HG02763 (cell line): Measurements from ENCODE around the gene PA2G4.
A peak's percentile ranks its signal among the peaks of the same experiment; 100 is the strongest.
"Not testable (repeated sequence)": the region's sequence is repeated elsewhere in the genome, so short reads cannot be mapped to it uniquely, and the experiment has no call there.

Experiments used
- ATAC-seq: cut with Tn5 transposase; IDR thresholded peaks from one replicate; pipeline ENCODE4 v1.9.1; 2021; ENCODE audit warnings: mild to moderate bottlenecking, moderate library complexity; ENCODE audit not compliant: unreplicated experiment

PA2G4 gene

GRCh38 chr12:56098592-56098991 lies 5.8 kb upstream of the PA2G4 start:
- ATAC-seq: no peak

- ATAC-seq: no peak
These were observed 4.6 kb upstream of the PA2G4 start for GRCh38 chr12:56099787-56100186.

- ATAC-seq: no peak
These were observed 3.3 kb upstream of the PA2G4 start for GRCh38 chr12:56101045-56101444.

- ATAC-seq: no peak
These were observed 1.7 kb upstream of the PA2G4 start for GRCh38 chr12:56102683-56103065.

GRCh38 chr12:56103066-56103711 lies 1.2 kb upstream of the PA2G4 start:
- ATAC-seq: no peak

- no peak for ATAC-seq
These were observed 593 bp upstream of the PA2G4 start for GRCh38 chr12:56103823-56104108.

GRCh38 chr12:56104815-56105608 lies 653 bp downstream of the PA2G4 start:
- peak; percentile 8 for ATAC-seq

- ATAC-seq: no peak
These were observed 1.2 kb downstream of the PA2G4 start for GRCh38 chr12:56105609-56105902.

GRCh38 chr12:56107242-56107641 lies 2.9 kb downstream of the PA2G4 start:
- ATAC-seq: no peak

GRCh38 chr12:56110571-56110970 lies 6.2 kb downstream of the PA2G4 start:
- ATAC-seq: no peak

GRCh38 chr12:56114084-56114483 lies 9.7 kb downstream of the PA2G4 start:
- no peak for ATAC-seq

- ATAC-seq: no peak
These were observed 11.0 kb downstream of the PA2G4 start for GRCh38 chr12:56115329-56115728.

GRCh38 chr12:56116267-56117081 lies 12.1 kb downstream of the PA2G4 start, which contains the start of gene RPL41:
RPL41 (plus strand) TSS chr12:56116633.
- peak; percentile 48 for ATAC-seq

GRCh38 chr12:56117082-56117706 lies 12.8 kb downstream of the PA2G4 start:
- ATAC-seq: not testable (repeated sequence)

- peak; percentile 75 for ATAC-seq
These were observed 13.7 kb downstream of the PA2G4 start, which contains the start of gene ZC3H10 for GRCh38 chr12:56117778-56118687. ZC3H10 (plus strand) TSS chr12:56118266; CDS start chr12:56120563, 2,297 bp downstream.

- ATAC-seq: no peak
These were observed 14.5 kb downstream of the PA2G4 start for GRCh38 chr12:56118688-56119357.

GRCh38 chr12:56119361-56119796 lies 15.0 kb downstream of the PA2G4 start:
- no peak for ATAC-seq

GRCh38 chr12:56120158-56120846 lies 15.9 kb downstream of the PA2G4 start:
- ATAC-seq: no peak

- no peak for ATAC-seq
These were observed 17.0 kb downstream of the PA2G4 start for GRCh38 chr12:56121204-56121870.
